ENCODE data around the gene DNAJC11.

DNAJC11 gene

GRCh38 chr1:6599141-6599975 lies 102.3 kb downstream of the DNAJC11 start:
- peak; percentile 73 for DNase-seq

GRCh38 chr1:6597777-6598131 lies 103.9 kb downstream of the DNAJC11 start:
- no peak for DNase-seq

GRCh38 chr1:6596886-6597776 lies 104.5 kb downstream of the DNAJC11 start:
- no peak for DNase-seq

GRCh38 chr1:6596351-6596750 lies 105.3 kb downstream of the DNAJC11 start:
- no peak for DNase-seq

GRCh38 chr1:6594977-6595740 lies 106.5 kb downstream of the DNAJC11 start:
- no peak for DNase-seq

GRCh38 chr1:6593810-6594209 lies 107.8 kb downstream of the DNAJC11 start:
- DNase-seq: no peak

GRCh38 chr1:6592865-6593593 lies 108.6 kb downstream of the DNAJC11 start:
- DNase-seq: no peak

- no peak for DNase-seq
These were observed 109.2 kb downstream of the DNAJC11 start for GRCh38 chr1:6592441-6592840.

- DNase-seq: no peak
These were observed 110.0 kb downstream of the DNAJC11 start for GRCh38 chr1:6591644-6592043.

- no peak for DNase-seq
These were observed 110.4 kb downstream of the DNAJC11 start for GRCh38 chr1:6591222-6591621.

GRCh38 chr1:6590046-6590445 lies 111.6 kb downstream of the DNAJC11 start:
- no peak for DNase-seq

GRCh38 chr1:6588893-6589520 lies 112.6 kb downstream of the DNAJC11 start:
- no peak for DNase-seq

GRCh38 chr1:6588128-6588892 lies 113.3 kb downstream of the DNAJC11 start:
- no peak for DNase-seq

- DNase-seq: no peak
These were observed 114.2 kb downstream of the DNAJC11 start for GRCh38 chr1:6587261-6588005.

GRCh38 chr1:6586404-6586816 lies 115.2 kb downstream of the DNAJC11 start:
- no peak for DNase-seq

GRCh38 chr1:6585841-6586240 lies 115.8 kb downstream of the DNAJC11 start:
- no peak for DNase-seq

- no peak for DNase-seq
These were observed 116.4 kb downstream of the DNAJC11 start for GRCh38 chr1:6585081-6585722.

Measured in stimulated activated CD4-positive, alpha-beta T cell treated with anti-CD3 and anti-CD28 coated beads, Interleukin-15, amount 100 ng/mL, for 24 hours (primary cell).